Gastroesophageal sphincter (tissue), 4 donors: ENCODE measurements around the gene MAPK8. TPM values are rescaled to one million over a fixed set of nuclear protein-coding genes. Genes with fewer than 3 reads are reported as not detected.

Source experiments
- ATAC-seq: fragments of 150-250 bp; one replicate; pipeline ENCODE4 v1.9.1; 2016; ENCODE audit warnings: mild to moderate bottlenecking, moderate library complexity
- H3K27ac ChIP-seq, 4 donors: fragments of 200-600 bp; sonication (generic) in 3 of 4; 1 replicate in 3 of 4; 2 replicates in 1 of 4; pipeline ENCODE4 v1.5.1; 2016 to 2019
- H3K27me3 ChIP-seq: fragments of 200-600 bp; sonication (generic); one replicate; pipeline ENCODE4 v1.5.1; 2019
- H3K36me3 ChIP-seq, 2 donors: fragments of 200-600 bp; sonication (generic); one replicate each; pipeline ENCODE4 v1.5.1; 2019; ENCODE audit warnings: control low read depth in 1 of 2
- H3K4me1 ChIP-seq, 3 donors: fragments of 200-600 bp; sonication (generic); 1 replicate in 2 of 3; 2 replicates in 1 of 3; pipeline ENCODE4 v1.5.1; 2016 to 2019; ENCODE audit warnings: control low read depth in 2 of 3
- H3K4me3 ChIP-seq, 2 donors: fragments of 200-600 bp; sonication (generic); one replicate each; pipeline ENCODE4 v1.5.1; 2019; ENCODE audit warnings: mild to moderate bottlenecking in 1 of 2, moderate library complexity in 1 of 2
- H3K9me3 ChIP-seq, 3 donors: fragments of 200-600 bp; sonication (generic); one replicate each; pipeline ENCODE4 v1.5.1; 2017 to 2019; ENCODE audit warnings: control low read depth in 2 of 3
- CTCF ChIP-seq, 4 experiments: fragments of 200-600 bp in 2 of 4; fragments of 450-650 bp in 2 of 4; sonication (generic) in 1 of 4; IDR thresholded peaks; one replicate each; pipeline ENCODE4 v1.5.1; 2017 to 2019; ENCODE audit warnings: antibody characterized with exemption in 4 of 4, mild to moderate bottlenecking in 2 of 4, moderate library complexity in 2 of 4
- EP300 ChIP-seq: sonication (generic); formaldehyde crosslinking; IDR thresholded peaks from one replicate; pipeline ENCODE4 v1.6.1; 2017; ENCODE audit warnings: antibody characterized with exemption, mild to moderate bottlenecking
- POLR2A ChIP-seq, 2 donors: fragments of 450-650 bp; IDR thresholded peaks; one replicate each; pipeline ENCODE4 v1.6.1; 2017; ENCODE audit warnings: antibody characterized with exemption in 2 of 2, mild to moderate bottlenecking in 2 of 2, moderate library complexity in 1 of 2
- POLR2AphosphoS5 ChIP-seq: sonication (generic); formaldehyde crosslinking; IDR thresholded peaks from one replicate; pipeline ENCODE4 v1.6.1; 2017; ENCODE audit warnings: antibody characterized with exemption
- WGBS, 2 donors: methylation state at CpG; one replicate each; pipeline ENCODE4 v1.1.5; 2018; ENCODE audit warnings: low coverage in 1 of 2; 5-methylcytosine and 5-hydroxymethylcytosine counted together
- total RNA-seq, 4 donors: library from RNA; depleted of rRNA; stranded (reverse); fragments of >200 nt; gene quantifications; one replicate each; pipeline ENCODE4 v1.1.0, GENCODE V29; 2016

MAPK8 gene
- total RNA-seq, 4 donors from 2014 or later, result 35.6 to 63.7 (median 40.7) TPM

GRCh38 chr10:48484911-48485310 is 178.4 kb downstream of the MAPK8 start:
- no peak for TF ChIP-seq POLR2A (IDR thresholded peaks at IDR 0.05)
- Histone ChIP-seq H3K27me3 (no peaks in the 10 kb centered on the region), H3K4me1 (no peaks in the 10 kb centered on the region), H3K4me3 (no peak overlapping the region), H3K36me3 (no peaks in the 10 kb centered on the region), H3K27ac (no peak overlapping the region), H3K9me3 (peaks cover 0 to 7% (median 0%) of the 10 kb centered on the region in 3 donors)
- ATAC-seq, result no peak
- 67 to 74% methylated on average over 3 of the region's 3 CpGs for WGBS, 2 donors

GRCh38 chr10:48485711-48486110 is 179.2 kb downstream of the MAPK8 start:
- Histone ChIP-seq H3K4me3 (no peak overlapping the region), H3K36me3 (no peaks in the 10 kb centered on the region), H3K27me3 (no peaks in the 10 kb centered on the region), H3K27ac (no peak overlapping the region), H3K4me1 (no peaks in the 10 kb centered on the region), H3K9me3 (peaks cover 0 to 7% (median 0%) of the 10 kb centered on the region in 3 donors)
- TF ChIP-seq EP300, result no peak
- no peak for TF ChIP-seq CTCF (IDR thresholded peaks at IDR 0.05)
- no peak for TF ChIP-seq POLR2A (IDR thresholded peaks at IDR 0.05)
- no peak for TF ChIP-seq POLR2AphosphoS5
- no peak for ATAC-seq

- TF ChIP-seq POLR2A (IDR thresholded peaks at IDR 0.05), result no peak
- TF ChIP-seq CTCF (IDR thresholded peaks at IDR 0.05), result no peak
- no peak for TF ChIP-seq EP300
- no peak for TF ChIP-seq POLR2AphosphoS5
- peaks cover 0 to 7% (median 0%) of the 10 kb centered on the region in 3 donors for H3K9me3 ChIP-seq
- no peak for ATAC-seq
- H3K27me3 ChIP-seq, result no peaks in the 10 kb centered on the region
- H3K27ac ChIP-seq, result no peak overlapping the region
- 86 to 100% methylated on average over 1 of the region's 1 CpG for WGBS, 2 donors
- no peak overlapping the region for H3K4me3 ChIP-seq
- no peaks in the 10 kb centered on the region for H3K4me1 ChIP-seq
- H3K36me3 ChIP-seq, result no peaks in the 10 kb centered on the region
These were observed 180.8 kb downstream of the MAPK8 start for GRCh38 chr10:48487244-48487643.

Other genes starting within 250 kb of the MAPK8 start
- gene FRMPD2, start 32.0 kb upstream of the MAPK8 start, total RNA-seq, result under 1 TPM in 1 of 4 donors, not detected in 3; 0.19 TPM